ENCODE data around the gene BCKDHB.
"Not testable (repeated sequence)": the region's sequence is repeated elsewhere in the genome, so short reads cannot be mapped to it uniquely, and the experiment has no call there.

BCKDHB gene

DNA sequence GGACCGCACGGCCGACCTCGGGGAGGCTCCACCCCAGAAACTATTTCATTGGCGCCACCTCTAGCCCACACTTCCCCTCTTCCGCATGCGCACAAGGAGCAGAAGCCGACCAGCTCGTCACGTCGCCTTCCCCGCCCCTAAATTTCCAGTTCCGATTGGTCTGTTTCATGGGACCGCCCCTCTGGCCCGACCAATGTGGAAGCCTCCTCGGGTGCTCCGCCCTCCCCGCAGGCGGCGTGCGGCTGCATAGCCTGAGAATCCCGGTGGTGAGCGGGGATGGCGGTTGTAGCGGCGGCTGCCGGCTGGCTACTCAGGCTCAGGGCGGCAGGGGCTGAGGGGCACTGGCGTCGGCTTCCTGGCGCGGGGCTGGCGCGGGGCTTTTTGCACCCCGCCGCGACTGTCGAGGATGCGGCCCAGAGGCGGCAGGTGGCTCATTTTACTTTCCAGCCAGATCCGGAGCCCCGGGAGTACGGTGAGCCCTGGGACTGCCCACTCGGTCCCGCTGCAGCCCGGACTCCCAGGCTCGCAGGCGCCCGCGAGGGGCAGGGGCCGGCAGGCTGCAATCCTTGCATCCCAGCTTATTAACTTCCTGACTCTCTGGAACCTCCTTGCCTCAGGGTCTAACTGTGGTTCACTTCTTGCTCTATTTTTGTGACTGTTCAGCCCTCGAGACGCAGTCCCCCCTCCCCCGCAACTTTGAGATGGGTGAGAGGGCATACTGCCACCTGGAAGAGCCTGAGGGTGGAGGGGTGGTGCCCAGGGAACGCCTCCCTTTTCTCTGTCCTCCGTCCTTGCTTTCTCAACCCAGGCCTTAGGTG is at the start of gene BCKDHB:
Gene BCKDHB (plus strand): TSS at position 254 of the 818 bp plus-strand sequence. CDS start 23 bp downstream, at position 277.
- DNase-seq (ENCODE audit: low spot score) = peak; percentile 95

DNA sequence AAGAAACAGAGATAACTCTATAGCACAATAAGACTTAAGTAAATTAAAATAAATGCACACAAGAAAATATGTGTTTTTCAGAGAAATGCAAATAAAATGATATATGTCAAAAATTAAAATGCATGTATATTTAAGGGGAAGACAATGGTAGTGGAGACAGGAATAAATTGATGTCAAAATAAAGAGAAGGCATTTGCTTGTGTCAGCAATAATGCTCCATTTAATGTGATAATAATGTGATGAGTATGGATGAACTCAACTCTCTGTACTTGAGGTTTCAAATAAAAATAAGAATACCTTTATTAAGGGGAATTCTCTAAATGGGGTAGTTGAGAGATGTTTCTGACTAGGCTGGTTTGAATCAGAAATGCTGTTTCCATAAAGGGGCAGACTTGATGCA is 45.7 kb upstream of the BCKDHB start:
- no peak for DNase-seq (ENCODE audit: low spot score)

DNA sequence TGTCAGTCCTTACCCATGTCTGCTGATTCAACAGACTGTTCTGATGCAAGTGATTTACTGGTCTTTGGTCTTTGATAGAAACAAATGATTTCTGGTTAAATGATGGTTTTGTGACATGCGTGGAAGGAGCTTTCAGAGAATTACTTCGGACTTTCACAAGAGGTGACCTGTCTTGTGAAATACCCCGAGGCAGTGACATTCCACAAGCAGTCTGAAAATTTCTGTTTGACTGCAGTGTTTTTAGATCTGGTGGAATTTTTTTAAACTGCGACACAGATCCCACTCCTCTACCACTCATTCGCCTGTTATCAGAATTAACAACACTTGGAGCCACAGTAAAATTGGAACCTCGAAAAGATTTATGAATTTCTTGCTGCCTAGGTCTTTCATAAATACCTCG is 38.3 kb upstream of the BCKDHB start:
- not testable (repeated sequence) for DNase-seq (ENCODE audit: low spot score)

DNA sequence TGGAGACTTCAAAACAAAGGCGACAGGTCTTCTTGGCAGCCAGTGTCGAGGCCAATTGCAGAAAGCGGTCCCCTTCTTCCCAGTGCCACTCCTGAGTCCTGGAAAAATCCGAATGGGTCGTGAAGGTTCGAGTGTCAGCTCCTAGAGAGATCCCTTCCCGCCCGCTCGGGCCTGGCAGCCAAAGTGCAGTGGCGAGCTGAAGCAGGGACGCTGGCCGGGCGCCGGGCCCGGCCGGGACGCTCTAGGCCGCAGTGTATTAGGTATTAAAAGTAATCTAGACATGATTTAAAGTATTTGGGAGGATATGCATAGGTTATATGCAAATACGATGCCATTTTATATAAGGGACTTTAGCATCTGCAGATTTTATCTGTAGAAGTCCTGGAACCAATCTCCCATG is 36.0 kb upstream of the BCKDHB start:
- DNase-seq (ENCODE audit: low spot score) = not testable (repeated sequence)

DNA sequence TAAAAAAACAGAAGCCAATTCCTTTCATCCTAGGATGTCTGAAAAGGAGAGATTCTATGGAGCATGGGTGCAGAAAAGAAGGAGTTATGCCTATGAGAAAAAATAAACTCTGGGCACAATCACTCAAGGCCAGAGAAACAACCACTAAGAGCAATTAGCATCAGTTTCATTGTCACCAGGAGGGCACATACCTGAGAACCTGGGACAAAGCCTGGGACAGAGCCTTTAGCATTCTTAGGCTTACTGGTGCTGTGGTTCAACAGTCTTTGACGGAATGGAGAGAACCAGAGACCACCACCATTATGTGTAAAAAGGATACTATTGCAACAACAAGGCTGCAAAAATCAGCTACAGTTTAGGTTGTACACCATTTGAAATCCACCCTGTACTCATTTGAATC is 29.4 kb upstream of the BCKDHB start:
- DNase-seq (ENCODE audit: low spot score) = no peak

DNA sequence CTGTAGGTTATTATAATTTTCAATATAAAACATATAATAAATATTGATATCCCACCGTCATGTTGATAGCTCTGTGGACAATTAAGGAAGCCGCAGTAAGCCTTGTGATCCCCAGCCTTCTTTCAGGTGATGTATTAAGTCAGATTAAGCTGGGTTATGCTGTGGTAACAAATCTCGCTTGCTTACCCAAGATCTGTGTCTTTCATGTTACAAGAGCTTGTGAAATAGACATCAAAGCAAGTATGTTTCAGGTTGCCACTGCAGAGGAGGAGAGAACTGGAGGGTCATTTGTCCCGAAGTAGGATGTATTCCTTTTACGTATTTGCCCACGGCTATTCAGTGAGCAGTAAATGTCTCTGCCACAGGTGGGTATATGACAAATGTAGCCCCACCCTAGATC is 17.8 kb upstream of the BCKDHB start:
- no peak for DNase-seq (ENCODE audit: low spot score)

DNA sequence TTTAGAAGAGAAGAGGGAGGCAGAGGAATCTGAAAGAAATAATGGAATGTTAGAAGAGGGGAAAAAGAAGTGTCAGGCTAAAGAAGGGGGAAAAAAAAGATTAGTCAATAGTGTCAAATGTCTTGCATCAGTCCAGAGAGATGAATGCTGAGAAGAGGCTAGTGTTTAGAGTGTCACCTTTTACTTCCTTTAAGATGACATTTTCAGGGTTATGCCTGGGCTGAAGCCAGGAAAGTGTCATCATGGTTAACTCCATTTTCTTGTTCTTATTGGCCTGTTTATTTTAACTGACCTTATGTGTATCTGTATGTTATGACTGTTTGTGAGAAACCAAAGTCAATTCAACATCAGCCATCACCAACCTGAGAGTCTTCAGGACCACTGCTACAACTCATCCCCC is 15.0 kb upstream of the BCKDHB start:
- DNase-seq (ENCODE audit: low spot score) = no peak

DNA sequence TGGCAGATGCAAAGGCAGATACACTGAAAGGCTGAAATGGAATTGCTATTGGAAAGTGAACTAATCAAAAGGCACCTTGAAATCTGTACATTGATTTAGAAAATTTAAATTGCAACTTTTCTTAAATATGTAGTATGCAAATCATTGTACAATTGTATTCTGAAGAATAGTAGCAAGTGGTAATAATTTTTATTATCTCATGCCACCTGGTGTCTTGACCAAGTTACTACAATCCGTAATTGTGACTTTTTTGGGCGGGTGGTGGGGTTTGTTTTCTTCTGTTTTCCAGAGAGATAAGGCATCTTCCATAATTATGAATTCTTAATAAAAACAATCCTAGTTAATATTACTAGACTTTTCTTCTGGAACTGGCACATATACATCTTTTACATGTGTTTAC is 12.5 kb upstream of the BCKDHB start:
- DNase-seq (ENCODE audit: low spot score) = peak; percentile 15

DNA sequence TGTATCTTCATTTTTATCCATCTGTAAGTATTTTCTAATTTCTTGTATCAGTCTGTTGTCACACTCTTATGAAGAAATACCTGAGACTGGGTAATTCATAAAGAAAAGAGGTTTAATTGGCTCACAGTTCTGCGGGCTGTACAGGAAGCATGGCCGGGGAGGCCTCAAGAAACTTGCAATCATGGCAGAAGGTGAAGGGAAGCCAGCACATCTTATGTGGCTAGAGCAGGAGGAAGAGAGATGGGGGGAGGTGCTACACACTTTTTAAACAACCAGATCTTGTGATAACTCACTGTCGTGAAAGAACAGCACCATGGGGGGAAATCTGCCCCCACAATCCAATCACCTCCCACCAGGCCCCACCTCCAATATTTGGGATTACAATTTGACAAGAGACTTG is 10.9 kb upstream of the BCKDHB start:
- no peak for DNase-seq (ENCODE audit: low spot score)

DNA sequence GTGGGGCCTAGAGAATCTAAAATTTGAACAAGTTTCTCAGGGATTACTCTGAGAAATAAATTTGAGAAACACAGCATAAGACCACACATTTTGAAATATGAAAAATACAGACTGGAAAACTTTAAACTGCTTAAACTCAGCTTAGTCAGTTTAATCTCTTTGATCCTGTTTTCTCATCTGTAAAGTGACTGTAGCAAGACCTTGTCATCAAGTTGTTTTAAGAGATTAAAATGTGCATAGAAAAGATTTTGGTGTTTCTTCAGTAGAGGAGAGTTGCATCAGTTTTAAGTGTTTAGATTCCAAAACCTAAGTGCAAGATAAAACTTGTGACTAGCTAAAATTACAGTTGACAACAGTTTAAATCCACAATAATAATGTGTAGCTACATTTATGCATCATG is 8.1 kb upstream of the BCKDHB start:
- DNase-seq (ENCODE audit: low spot score) = no peak

DNA sequence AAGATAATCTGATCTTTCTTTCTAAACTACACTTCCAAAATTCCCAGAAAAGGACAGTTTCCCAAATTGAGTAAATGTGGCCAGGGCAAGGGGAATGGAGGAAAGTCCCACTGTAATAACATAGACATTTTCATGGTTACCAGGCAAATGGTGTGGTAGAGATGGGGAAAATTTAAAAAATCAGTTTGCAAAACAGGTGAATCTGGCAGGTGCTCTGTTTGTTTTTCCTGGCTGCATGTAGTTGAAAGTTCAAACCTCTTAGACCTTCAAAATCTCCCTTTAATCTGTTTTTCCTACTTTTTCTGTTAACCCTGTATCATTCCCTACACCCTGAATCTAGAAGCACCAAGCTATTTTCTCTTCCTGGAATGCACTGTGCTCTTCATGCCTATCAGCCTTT is 2.0 kb upstream of the BCKDHB start:
- no peak for DNase-seq (ENCODE audit: low spot score)

DNA sequence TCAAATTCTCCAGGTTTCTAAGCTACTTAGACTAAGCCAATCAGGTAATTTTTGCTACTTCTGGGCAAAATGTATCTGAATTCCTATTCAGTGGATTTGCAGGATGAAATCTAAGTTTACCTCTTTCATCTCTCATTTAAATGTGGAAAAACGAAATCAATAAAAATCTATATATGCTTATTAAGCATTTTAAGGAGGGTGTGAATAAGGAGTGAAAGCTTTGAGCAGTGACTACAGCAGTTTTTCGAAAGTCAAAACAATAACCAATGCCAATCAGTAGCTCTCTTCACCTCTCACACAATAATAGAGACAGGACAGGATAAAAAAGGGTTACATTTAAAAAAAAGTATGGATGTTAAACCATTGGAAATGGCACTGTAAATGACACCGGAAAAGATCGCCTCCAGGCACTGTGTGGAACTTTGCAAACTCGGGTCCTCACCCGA is 476 bp upstream of the BCKDHB start:
- peak; percentile 4 for DNase-seq (ENCODE audit: low spot score)

DNA sequence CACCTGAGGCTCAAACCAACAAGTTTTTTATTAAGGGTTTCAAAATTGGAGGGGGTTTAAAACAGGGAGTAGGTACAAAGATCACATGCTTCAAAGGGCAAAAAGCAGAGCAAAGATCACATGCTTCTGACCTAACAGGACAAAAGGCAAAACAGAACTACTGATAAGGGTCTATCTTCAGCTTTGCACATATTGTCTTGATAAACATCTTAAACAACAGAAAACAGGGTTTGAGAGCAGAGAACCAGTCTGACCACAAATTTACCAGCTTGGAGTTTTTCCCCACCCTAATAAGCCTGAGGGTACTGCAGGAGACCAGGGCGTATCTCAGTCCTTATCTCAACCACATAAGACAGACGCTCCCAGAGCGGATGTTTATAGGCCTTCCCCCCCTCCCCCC is 16.1 kb downstream of the BCKDHB start:
- not testable (repeated sequence) for DNase-seq (ENCODE audit: low spot score)

DNA sequence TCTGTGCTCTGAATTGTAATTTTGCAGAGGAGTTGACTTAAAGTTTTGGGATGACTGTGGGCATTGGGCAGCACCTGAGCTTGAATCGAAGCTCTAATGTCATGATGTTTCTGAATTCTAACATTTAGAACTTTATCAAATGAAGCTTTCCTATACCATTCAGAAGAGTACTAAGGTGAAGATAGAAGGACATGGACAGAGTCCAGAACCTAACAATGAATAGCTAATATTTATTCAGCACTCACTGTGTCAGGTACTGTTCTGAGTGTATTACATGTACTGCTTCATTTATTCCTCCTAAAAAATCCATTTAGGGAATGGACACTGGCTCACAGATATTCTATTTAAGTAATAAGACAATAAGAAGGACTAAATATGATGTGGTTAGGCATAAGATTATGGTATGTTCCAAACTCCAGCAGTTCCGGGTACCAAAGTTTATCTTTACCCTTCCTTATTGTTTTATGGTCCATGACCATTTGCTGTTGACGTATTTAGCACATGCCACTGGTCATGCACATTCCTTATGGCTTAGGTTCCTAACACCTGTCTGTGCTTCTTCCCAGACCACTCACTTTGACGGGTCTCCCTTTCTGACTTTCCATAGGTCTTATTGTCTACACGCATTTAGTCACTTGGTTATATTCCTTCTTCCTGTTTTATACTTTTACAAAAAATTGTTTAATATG is 20.3 kb downstream of the BCKDHB start:
- no peak for DNase-seq (ENCODE audit: low spot score)

DNA sequence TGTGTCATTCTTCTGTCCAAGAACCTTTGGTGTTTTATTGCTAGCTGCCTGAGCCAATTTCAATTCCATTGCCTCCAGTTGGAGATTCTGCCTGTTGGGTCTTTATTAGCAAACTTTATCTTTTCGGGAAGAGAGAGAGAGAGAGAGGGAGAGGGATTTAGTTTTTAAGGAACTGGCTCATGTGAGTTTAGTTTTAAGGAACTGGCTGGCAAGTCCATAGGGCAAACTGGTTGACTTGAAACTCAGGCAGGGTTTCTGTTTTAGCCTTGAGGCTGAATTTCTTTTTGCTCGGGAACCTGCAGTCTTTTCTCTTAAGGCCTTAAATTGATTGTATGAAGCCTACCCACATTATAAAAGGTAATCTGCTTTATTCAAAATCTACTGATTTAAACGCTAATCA is 23.0 kb downstream of the BCKDHB start:
- no peak for DNase-seq (ENCODE audit: low spot score)

DNA sequence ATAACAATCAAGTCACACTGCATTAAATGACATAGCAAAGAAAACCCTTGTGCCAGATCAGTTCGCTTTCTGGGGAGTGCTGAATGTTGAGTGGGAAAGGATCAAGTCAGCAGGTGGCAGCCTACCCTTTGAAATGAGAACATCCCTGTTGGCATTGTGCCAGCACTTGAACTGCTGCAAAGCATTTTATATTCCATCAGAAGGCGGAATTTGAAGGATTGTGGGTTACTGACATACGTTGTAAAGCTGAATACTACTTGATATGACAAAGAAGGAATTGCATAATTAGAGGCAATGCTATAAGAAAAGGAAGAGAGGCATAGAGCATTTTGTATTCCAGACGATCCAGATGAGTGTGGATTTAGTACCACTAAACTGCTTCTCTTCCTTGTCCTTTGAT is 26.5 kb downstream of the BCKDHB start:
- DNase-seq (ENCODE audit: low spot score) = peak; percentile 13

DNA sequence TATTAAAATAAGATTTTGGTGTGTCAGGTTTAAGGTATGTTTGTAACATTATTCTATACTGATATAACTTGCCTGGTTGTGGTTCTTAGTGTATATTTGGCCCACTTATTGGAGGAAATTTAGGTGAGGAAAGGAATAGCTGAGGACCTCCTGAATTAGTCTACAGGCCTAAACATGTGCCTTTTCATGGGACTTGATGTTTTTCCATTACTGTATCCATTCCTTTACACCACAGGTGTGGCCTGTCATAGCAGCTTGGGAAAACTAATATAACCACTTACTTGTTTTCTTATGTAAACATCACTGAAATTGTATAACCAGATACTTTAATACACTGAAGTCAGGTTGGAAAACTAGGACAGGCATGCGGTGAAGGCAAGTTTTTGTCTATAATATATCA is 27.6 kb downstream of the BCKDHB start:
- no peak for DNase-seq (ENCODE audit: low spot score)

DNA sequence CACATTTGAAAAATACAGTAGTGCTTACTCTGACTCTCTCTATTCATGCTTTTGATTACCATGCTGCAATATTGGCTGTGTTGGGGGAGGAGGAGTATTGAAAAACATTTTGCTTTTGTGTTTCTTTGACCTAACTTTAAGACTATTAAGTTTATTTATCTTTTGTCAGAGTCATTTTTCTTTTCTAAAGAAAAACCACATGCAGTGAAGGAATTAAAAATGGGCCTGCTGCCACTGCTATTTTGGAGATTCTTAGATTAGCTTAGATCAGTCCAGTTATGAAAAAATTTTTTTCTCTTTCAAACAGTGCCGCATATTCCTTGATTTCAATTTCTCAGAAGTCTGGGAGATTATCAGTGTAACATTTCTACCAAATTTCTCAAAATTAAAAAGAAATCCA is 36.1 kb downstream of the BCKDHB start:
- no peak for DNase-seq (ENCODE audit: low spot score)

DNA sequence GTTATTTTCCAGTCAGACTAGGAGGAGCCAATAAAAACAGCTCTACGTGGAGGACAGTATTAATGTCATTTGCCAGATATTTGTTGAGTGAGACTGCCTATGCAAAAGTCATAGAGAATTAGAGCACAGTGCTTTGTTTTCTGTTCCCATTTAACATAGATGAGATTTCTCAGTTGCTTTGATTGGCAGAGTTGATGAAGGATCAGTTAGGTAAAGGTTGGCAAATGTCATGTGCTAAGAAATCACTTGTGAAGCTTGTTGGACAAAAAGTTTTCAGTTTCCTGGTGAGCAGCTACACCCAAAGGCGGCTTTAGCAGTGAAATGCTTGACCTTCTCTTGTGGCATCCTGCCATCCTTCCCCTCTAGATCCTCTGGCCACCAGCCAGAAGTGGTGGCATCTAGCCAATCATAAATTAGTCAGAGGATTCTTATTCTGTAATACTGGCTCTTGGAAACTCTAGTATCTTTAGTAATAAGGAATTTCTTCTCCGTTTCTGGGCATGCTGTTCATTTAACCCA is 37.0 kb downstream of the BCKDHB start:
- DNase-seq (ENCODE audit: low spot score) = peak; percentile 13

DNA sequence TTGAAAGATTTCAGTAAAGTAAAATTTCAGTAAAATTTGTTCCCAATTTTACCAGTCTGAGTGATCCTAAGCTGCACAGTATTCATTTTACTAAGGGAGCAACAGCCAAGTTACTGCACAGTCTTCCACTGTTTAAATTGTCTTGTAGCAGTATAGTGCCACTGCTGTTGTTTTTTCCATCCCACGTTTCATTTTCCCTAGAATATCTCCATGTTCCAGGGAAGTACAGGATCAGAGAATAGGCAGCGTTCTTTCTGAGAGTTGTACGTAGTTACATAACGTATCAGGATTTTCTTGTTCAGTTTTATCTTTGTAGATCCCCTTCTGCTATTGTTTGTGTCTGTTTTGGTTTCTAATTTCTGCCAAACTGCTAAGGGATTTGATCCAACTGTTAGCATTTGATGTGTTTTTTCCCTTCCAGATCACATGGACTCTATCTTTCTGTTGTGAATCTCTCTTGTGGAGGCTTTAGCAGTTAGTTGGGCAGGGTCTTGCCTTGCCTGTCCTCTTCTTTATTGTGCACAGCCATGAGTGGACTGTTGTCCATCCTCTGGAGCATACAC is 38.4 kb downstream of the BCKDHB start:
- no peak for DNase-seq (ENCODE audit: low spot score)

DNA sequence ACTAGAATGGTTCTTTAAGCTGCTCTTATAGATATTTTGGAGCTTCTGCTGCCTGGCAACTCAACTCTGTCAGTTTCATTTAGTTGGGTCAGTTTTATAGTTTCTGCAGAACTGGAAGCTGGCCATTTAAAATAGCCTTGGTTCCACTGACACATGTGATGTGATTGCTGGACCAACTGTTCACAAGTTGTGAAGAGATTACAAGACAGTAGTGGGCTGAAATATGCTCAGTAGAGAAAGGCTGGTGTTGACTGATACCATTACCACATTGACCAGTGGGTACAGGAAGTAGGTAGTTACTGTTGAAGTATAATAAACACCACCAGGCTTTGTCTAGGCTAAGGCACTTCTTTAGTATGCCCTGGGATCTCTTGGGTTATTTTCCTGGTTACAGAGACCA is 39.0 kb downstream of the BCKDHB start:
- no peak for DNase-seq (ENCODE audit: low spot score)

DNA sequence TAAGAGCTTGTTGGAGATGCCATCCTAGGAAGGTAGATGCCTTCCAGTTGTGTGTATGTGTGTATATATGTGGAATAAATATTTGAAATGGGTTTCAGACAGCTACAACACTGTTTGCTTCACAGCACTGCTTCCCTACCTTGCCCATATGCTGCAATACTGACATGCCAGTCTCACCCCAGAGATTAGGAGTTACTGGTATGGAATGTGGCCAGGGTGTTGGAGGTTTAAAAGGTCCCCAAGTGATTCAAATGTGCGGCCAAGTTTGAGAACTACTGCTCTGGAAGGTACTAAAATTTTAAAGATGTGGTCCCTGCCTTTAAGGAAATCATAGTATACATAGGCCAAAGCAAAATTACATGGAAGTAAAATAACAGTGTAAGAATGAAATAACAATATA is 39.5 kb downstream of the BCKDHB start:
- no peak for DNase-seq (ENCODE audit: low spot score)

DNA sequence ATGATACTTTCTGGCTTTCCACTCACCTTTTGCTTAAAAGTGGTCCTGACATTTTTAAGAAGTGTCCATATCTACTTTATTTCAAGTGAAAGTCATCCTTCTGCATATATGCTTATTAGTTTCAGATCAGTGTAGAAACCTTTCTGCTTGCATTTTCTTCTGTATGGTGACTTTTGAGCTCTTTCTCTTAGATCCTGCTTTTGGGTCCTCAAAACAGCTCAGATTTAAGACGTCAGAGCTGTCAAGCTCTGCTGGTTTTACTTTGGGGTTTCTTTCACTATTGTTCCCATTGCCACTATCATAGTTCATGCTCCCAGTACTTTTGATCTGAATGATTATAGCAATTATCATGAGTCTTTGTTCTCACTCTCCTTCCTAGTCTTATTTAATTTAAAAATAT is 41.7 kb downstream of the BCKDHB start:
- DNase-seq (ENCODE audit: low spot score) = no peak
